SU-DHL-6 (cell line): Measurements from ENCODE around the gene GPR160.

ENCODE experiments used
- H2AFZ ChIP-seq: fragments of 200-600 bp; sonication (generic); 2 replicates; pipeline ENCODE4 v1.6.1; 2014; ENCODE audit warnings: low read depth, mild to moderate bottlenecking, moderate library complexity, mixed read lengths, antibody characterized with exemption, low read length; ENCODE audit not compliant: severe bottlenecking
- H3F3A ChIP-seq: fragments of 200-600 bp; shearing (Covaris generic); 2 replicates; pipeline ENCODE4 v1.6.0; 2016; ENCODE audit warnings: antibody characterized with exemption, mild to moderate bottlenecking; ENCODE audit not compliant: insufficient read depth
- H3K27ac ChIP-seq: fragments of 200-600 bp; sonication (generic); 2 replicates; pipeline ENCODE4 v1.5.1; 2016; ENCODE audit warnings: low read depth, mild to moderate bottlenecking, low read length, moderate library complexity, mixed read lengths
- H3K27me3 ChIP-seq: fragments of 200-600 bp; sonication (generic), shearing (Covaris generic); 2 replicates; pipeline ENCODE4 v1.6.0; 2014; ENCODE audit warnings: mild to moderate bottlenecking, low read length
- H3K36me3 ChIP-seq: fragments of 200-600 bp; sonication (generic); 2 replicates; pipeline ENCODE4 v1.6.1; 2014; ENCODE audit warnings: mild to moderate bottlenecking, low read length, mixed read lengths
- H3K4me2 ChIP-seq: fragments of 300-600, 200-600 bp; shearing (Covaris generic), sonication (generic); 2 replicates; pipeline ENCODE4 v1.6.0; 2014; ENCODE audit warnings: low read length, low read depth, mild to moderate bottlenecking; ENCODE audit not compliant: poor library complexity, severe bottlenecking
- H3K4me3 ChIP-seq: fragments of 200-600 bp; sonication (generic); 2 replicates; pipeline ENCODE4 v1.5.1; 2014; ENCODE audit warnings: antibody characterized with exemption, low read length, mild to moderate bottlenecking, mixed read lengths; ENCODE audit not compliant: insufficient read depth, poor library complexity, severe bottlenecking
- H3K79me2 ChIP-seq: fragments of 200-600 bp; sonication (generic); 2 replicates; pipeline ENCODE4 v1.6.1; 2014; ENCODE audit warnings: mild to moderate bottlenecking, low read length, moderate library complexity; ENCODE audit not compliant: insufficient read depth
- H3K9ac ChIP-seq: fragments of 200-600 bp; sonication (generic); 2 replicates; pipeline ENCODE4 v1.7.0; 2014; ENCODE audit warnings: mild to moderate bottlenecking, low read length
- H3K9me2 ChIP-seq: fragments of 200-600 bp; sonication (generic); replicated peaks from 2 replicates; pipeline ENCODE4 v1.6.1; 2014; ENCODE audit warnings: low read length; ENCODE audit not compliant: insufficient read depth
- H3K9me3 ChIP-seq: fragments of 200-600 bp; sonication (generic); 2 replicates; pipeline ENCODE4 v1.6.1; 2014; ENCODE audit warnings: low read length, mixed read lengths; ENCODE audit not compliant: insufficient read depth
- H4K20me1 ChIP-seq: fragments of 200-600 bp; sonication (generic); 2 replicates; pipeline ENCODE4 v1.6.1; 2014; ENCODE audit warnings: low read depth, mild to moderate bottlenecking, antibody characterized with exemption, low read length, moderate library complexity, mixed read lengths
- EZH2phosphoT487 ChIP-seq: fragments of 200-600 bp; sonication (generic), shearing (Covaris generic); conservative IDR thresholded peaks from 2 replicates; pipeline ENCODE4 v1.6.1; 2018; ENCODE audit warnings: mild to moderate bottlenecking, antibody characterized with exemption, low read length, moderate library complexity, mixed read lengths
- TF ChIP-seq, protein P1 (sequence below): fragments of 200-600 bp; sonication (generic); IDR thresholded peaks from one replicate; pipeline ENCODE4 v1.5.1; 2017; ENCODE audit warnings: antibody characterized with exemption, mild to moderate bottlenecking, low read length, moderate library complexity; ENCODE audit not compliant: insufficient read depth, poor library complexity, severe bottlenecking

The GPR160 gene

GRCh38 chr3:170037463-170038433, at the start of gene GPR160:
GPR160 (plus strand) TSS chr3:170037995; CDS start chr3:170083973, 45,978 bp downstream.
- no peaks in the 10 kb centered on the region for H3K27me3 ChIP-seq
- TF ChIP-seq EZH2phosphoT487, result no peak
- TF ChIP-seq, protein P1, sequence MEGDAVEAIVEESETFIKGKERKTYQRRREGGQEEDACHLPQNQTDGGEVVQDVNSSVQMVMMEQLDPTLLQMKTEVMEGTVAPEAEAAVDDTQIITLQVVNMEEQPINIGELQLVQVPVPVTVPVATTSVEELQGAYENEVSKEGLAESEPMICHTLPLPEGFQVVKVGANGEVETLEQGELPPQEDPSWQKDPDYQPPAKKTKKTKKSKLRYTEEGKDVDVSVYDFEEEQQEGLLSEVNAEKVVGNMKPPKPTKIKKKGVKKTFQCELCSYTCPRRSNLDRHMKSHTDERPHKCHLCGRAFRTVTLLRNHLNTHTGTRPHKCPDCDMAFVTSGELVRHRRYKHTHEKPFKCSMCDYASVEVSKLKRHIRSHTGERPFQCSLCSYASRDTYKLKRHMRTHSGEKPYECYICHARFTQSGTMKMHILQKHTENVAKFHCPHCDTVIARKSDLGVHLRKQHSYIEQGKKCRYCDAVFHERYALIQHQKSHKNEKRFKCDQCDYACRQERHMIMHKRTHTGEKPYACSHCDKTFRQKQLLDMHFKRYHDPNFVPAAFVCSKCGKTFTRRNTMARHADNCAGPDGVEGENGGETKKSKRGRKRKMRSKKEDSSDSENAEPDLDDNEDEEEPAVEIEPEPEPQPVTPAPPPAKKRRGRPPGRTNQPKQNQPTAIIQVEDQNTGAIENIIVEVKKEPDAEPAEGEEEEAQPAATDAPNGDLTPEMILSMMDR, result peak; percentile 86
- H3K27ac ChIP-seq, result no peak within 1 kb of the TSS

DNA sequence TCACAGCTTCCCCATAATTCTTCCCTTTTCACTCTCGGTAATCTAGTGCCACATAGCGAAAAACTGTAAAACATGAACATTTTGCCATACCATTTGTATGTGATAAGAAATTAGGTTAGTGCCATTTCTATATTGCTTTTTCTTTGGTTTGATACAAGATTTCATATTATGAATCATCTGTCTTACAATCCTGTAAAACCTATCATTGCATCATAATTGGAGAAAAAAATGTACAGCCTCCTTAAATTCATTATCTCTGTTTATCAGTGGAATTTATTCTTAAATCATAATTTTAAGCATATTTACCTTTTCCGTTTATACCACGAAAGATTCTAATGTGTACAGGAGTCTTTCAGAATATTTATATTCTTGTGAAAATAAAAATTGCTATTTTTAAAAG, 47.4 kb upstream of the GPR160 start:
- Histone ChIP-seq H3K9me3 (no peaks in the 10 kb centered on the region), H2AFZ (no peak overlapping the region), H3K9ac (no peak overlapping the region), H4K20me1 (peaks cover 9% of the 10 kb centered on the region; the same call in 1 of the 2 replicates), H3K9me2 (no peaks in the 10 kb centered on the region), H3F3A (peaks cover 80% of the 10 kb centered on the region), H3K27me3 (no peaks in the 10 kb centered on the region), H3K79me2 (peaks cover 29% of the 10 kb centered on the region), H3K36me3 (peaks cover 89% of the 10 kb centered on the region), H3K4me2 (no peak overlapping the region), H3K4me3 (no peak overlapping the region), H3K27ac (no peak overlapping the region)
- TF ChIP-seq, protein P1, result no peak
- no peak for TF ChIP-seq EZH2phosphoT487

More at GRCh38 chr3:170037463-170038433, at the start of gene GPR160:
- H3K9me2 ChIP-seq, result no peaks in the 10 kb centered on the region
- H3K36me3 ChIP-seq, result no peaks in the 10 kb centered on the region
- no peaks in the 10 kb centered on the region for H4K20me1 ChIP-seq
- H3K4me3 ChIP-seq, result peak within 1 kb of the TSS; percentile 67
- peak within 1 kb of the TSS; percentile 88 for H3K4me2 ChIP-seq
- H2AFZ ChIP-seq, result peak within 1 kb of the TSS; percentile 88
- no peaks in the 10 kb centered on the region for H3K9me3 ChIP-seq
- peak within 1 kb of the TSS; percentile 58 for H3K9ac ChIP-seq
- peaks cover 11% of the 10 kb centered on the region for H3F3A ChIP-seq
- no peaks in the 10 kb centered on the region for H3K79me2 ChIP-seq

GRCh38 chr3:169992156-169992555, 45.6 kb upstream of the GPR160 start:
- no peak for TF ChIP-seq EZH2phosphoT487
- TF ChIP-seq, protein P1, result no peak
- peaks cover 29% of the 10 kb centered on the region for H3K79me2 ChIP-seq
- H3F3A ChIP-seq, result peaks cover 87% of the 10 kb centered on the region
- H3K9me3 ChIP-seq, result no peaks in the 10 kb centered on the region
- peaks cover 88% of the 10 kb centered on the region for H3K36me3 ChIP-seq
- no peak overlapping the region for H3K9ac ChIP-seq
- no peak overlapping the region for H3K4me3 ChIP-seq
- H2AFZ ChIP-seq, result no peak overlapping the region
- H3K27me3 ChIP-seq, result no peaks in the 10 kb centered on the region
- peaks cover 9% of the 10 kb centered on the region; the same call in 1 of the 2 replicates for H4K20me1 ChIP-seq
- H3K9me2 ChIP-seq, result no peaks in the 10 kb centered on the region
- no peak overlapping the region for H3K27ac ChIP-seq
- no peak overlapping the region for H3K4me2 ChIP-seq
